RWPE2 (cell line): ENCODE results near the gene DSE.

Experiments
- ATAC-seq: fragments of 200-7000 bp; cut with Tn5 transposase; 3 replicates; pipeline ENCODE4 v1.9.1; 2021; ENCODE audit warnings: low read depth
- DNase-seq: peaks from one replicate; pipeline ENCODE4 v3.0.0-alpha.2; 2020; ENCODE audit warnings: low spot score
- H3K27ac ChIP-seq: fragments of 450-650 bp; 2 replicates; pipeline ENCODE4 v1.5.1; 2017; ENCODE audit warnings: mild to moderate bottlenecking; ENCODE audit not compliant: poor library complexity, severe bottlenecking
- H3K27me3 ChIP-seq: fragments of 250-450 bp; sonication (Bioruptor Pico); 2 replicates; pipeline ENCODE4 v1.5.1; 2021; ENCODE audit warnings: mild to moderate bottlenecking, moderate library complexity; ENCODE audit not compliant: insufficient read depth, poor library complexity, severe bottlenecking
- H3K36me3 ChIP-seq: fragments of 250-450 bp; sonication (Bioruptor Pico); 2 replicates; pipeline ENCODE4 v1.5.1; 2020; ENCODE audit warnings: low read depth, mild to moderate bottlenecking, moderate library complexity
- H3K4me1 ChIP-seq: fragments of 250-450 bp; sonication (Bioruptor Pico); 2 replicates; pipeline ENCODE4 v1.5.1; 2021; ENCODE audit warnings: mild to moderate bottlenecking, moderate library complexity; ENCODE audit not compliant: insufficient read depth, poor library complexity, severe bottlenecking
- H3K4me3 ChIP-seq: fragments of 250-450 bp; sonication (Bioruptor Pico); 2 replicates; pipeline ENCODE4 v1.5.1; 2021; ENCODE audit warnings: mild to moderate bottlenecking, moderate library complexity; ENCODE audit not compliant: severe bottlenecking
- H3K9me3 ChIP-seq: fragments of 250-450 bp; sonication (Bioruptor Pico); 2 replicates; pipeline ENCODE4 v1.5.1; 2021; ENCODE audit warnings: mild to moderate bottlenecking, moderate library complexity; ENCODE audit not compliant: severe bottlenecking
- CTCF ChIP-seq: fragments of 450-650 bp; IDR thresholded peaks from one replicate; pipeline ENCODE4 v1.5.1; 2017; ENCODE audit warnings: mild to moderate bottlenecking, moderate library complexity; ENCODE audit not compliant: poor library complexity, severe bottlenecking

The DSE gene

DNA sequence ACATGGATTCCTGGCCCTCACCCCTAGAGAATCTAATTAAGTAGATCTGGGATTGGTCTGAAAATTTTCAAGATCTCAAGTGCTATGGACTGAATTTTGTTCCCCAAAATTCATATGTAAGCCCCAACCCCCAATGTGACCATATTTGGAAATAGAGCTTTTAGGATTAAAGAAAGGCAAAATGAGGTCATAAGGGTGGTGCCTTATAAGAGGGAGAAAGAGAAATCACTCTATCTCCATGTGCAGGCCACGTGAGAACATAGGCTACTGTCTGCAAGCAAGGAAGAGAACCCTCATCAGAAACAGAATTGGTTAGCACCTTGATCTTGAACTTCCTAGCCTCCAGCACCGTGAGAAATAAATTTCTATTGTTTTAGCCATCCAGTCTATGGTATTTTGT lies 8.5 kb upstream of the DSE start:
- no peak for DNase-seq
- H3K27ac ChIP-seq: no peak overlapping the region
- H3K36me3 ChIP-seq: no peaks in the 10 kb centered on the region
- ATAC-seq: no peak
- H3K4me1 ChIP-seq: peaks cover 27% of the 10 kb centered on the region
- H3K4me3 ChIP-seq: no peak overlapping the region
- H3K9me3 ChIP-seq: no peaks in the 10 kb centered on the region
- H3K27me3 ChIP-seq: no peaks in the 10 kb centered on the region
- TF ChIP-seq CTCF: no peak

DNA sequence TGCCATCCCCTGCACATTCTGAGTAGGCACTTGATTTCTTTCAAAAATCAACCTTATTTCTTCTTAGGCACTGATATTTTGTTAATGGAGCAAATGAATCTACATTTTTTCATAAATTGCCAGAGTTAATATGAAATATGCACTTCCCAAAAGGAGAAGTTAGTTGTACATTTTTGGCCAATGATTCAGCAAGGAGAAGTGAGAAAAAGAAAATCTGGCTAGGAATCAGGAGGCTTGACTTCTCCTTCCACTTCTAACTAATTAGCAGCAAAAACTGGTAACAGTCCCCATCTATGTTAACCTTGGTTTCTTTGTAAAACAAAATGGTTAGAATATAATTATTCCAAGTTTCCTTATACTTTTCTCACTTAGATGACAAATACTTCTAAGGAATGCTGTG lies 7.0 kb upstream of the DSE start:
- Histone ChIP-seq H3K36me3 (no peaks in the 10 kb centered on the region), H3K27me3 (no peaks in the 10 kb centered on the region), H3K27ac (no peak overlapping the region), H3K4me3 (no peak overlapping the region), H3K4me1 (peaks cover 27% of the 10 kb centered on the region), H3K9me3 (no peaks in the 10 kb centered on the region)
- ATAC-seq (no peak), DNase-seq (no peak)
- TF ChIP-seq CTCF: no peak

DNA sequence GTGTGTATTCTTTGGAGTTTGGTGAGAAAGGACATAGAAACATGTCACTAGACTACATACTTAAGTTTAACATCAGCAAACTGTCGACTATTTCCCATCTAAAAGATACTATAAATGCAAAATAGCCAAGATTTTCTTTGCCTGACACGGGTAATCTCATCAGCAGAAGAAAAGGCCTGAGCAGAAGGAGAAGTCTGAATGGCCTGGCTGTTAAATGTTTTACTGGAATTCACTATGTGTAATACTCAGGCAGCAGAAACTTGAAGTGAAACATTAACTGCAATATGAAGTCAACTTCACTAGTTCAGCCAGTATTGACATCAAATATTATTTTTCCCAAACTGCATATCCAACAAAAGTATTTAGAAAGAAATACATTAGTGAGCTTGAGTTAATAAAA lies 6.4 kb upstream of the DSE start:
- Histone ChIP-seq H3K4me1 (peaks cover 27% of the 10 kb centered on the region), H3K27me3 (no peaks in the 10 kb centered on the region), H3K27ac (no peak overlapping the region), H3K36me3 (no peaks in the 10 kb centered on the region), H3K9me3 (no peaks in the 10 kb centered on the region), H3K4me3 (no peak overlapping the region)
- no peak for DNase-seq
- no peak for ATAC-seq
- TF ChIP-seq CTCF: no peak

DNA sequence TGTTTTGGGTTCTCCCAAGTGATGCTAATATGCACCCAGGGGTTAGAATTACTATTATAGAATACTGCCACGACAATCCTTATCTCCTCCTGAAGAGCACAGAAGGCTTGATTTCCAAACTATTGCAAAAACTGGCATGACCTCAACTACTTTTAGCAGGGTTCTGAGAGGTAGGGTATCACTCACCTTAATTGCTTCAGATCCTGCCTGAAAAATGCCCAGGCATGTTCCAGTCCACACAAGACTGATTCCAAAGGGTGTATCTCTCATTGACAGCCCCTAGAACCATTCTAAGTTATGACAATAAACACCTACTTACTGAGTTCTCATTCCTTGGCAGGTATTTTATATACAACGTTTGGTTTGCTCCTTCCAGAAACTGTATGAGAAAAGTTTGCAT lies 5.0 kb upstream of the DSE start:
- Histone ChIP-seq H3K4me1 (peaks cover 31% of the 10 kb centered on the region), H3K27ac (peak overlapping the region; percentile 29), H3K4me3 (no peak overlapping the region), H3K27me3 (no peaks in the 10 kb centered on the region), H3K36me3 (no peaks in the 10 kb centered on the region), H3K9me3 (no peaks in the 10 kb centered on the region)
- peak; percentile 7; the same call in 1 of the 3 replicates for ATAC-seq
- TF ChIP-seq CTCF: no peak
- no peak for DNase-seq

GRCh38 chr6:116366740-116367275 lies 3.9 kb upstream of the DSE start:
- ATAC-seq: no peak
- Histone ChIP-seq H3K4me3 (no peak overlapping the region), H3K27me3 (no peaks in the 10 kb centered on the region), H3K27ac (peak overlapping the region; percentile 29), H3K4me1 (peaks cover 31% of the 10 kb centered on the region), H3K9me3 (no peaks in the 10 kb centered on the region), H3K36me3 (no peaks in the 10 kb centered on the region)
- DNase-seq: no peak
- TF ChIP-seq CTCF: no peak
